Thoracic aorta (tissue), 2 donors: ENCODE data around the gene MVB12B. TPM values are rescaled to one million over a fixed set of nuclear protein-coding genes. Genes with fewer than 3 reads are reported as not detected.

Experiments used
- ATAC-seq: fragments of 150-250 bp; one replicate; pipeline ENCODE4 v1.8.0; 2017; ENCODE audit warnings: low read depth; ENCODE audit not compliant: insufficient number of reproducible peaks, low FRiP score
- DNase-seq: peaks from one replicate; pipeline ENCODE4 v3.0.0-alpha.2; 2020; ENCODE audit warnings: low spot score
- H3K27ac ChIP-seq, 2 donors: fragments of 200-600 bp; sonication (generic); 1 replicate in 1 of 2; 2 replicates in 1 of 2; pipeline ENCODE4 v1.5.1; 2016; ENCODE audit warnings: mild to moderate bottlenecking in 2 of 2, moderate library complexity in 2 of 2
- H3K27me3 ChIP-seq: fragments of 200-600 bp; sonication (generic); replicated peaks from 2 replicates; pipeline ENCODE4 v1.6.0; 2016; ENCODE audit warnings: mild to moderate bottlenecking; ENCODE audit not compliant: insufficient read depth
- H3K36me3 ChIP-seq: fragments of 200-600 bp; sonication (generic); one replicate; pipeline ENCODE4 v1.5.1; 2016
- H3K4me1 ChIP-seq, 2 donors: fragments of 200-600 bp; sonication (generic); 1 replicate in 1 of 2; 2 replicates in 1 of 2; pipeline versions ENCODE4 v1.5.1 to v1.6.0; 2016; ENCODE audit warnings: low read depth in 2 of 2, mild to moderate bottlenecking in 1 of 2; ENCODE audit not compliant: control insufficient read depth in 1 of 2
- H3K4me3 ChIP-seq: fragments of 200-600 bp; sonication (generic); 2 replicates; pipeline ENCODE4 v1.5.1; 2016; ENCODE audit warnings: mild to moderate bottlenecking
- H3K9me3 ChIP-seq: fragments of 200-600 bp; sonication (generic); 2 replicates; pipeline ENCODE4 v1.5.1; 2016
- total RNA-seq, 2 donors: library from RNA; depleted of rRNA; stranded (reverse); fragments of >200 nt; gene quantifications; one replicate each; pipeline versions ENCODE4 v1.1.0 to v1.2.3, GENCODE V29; 2016
- TF ChIP-seq, protein P1 (sequence below): fragments of 200-600 bp; sonication (generic); IDR thresholded peaks from one replicate; pipeline ENCODE4 v1.5.1; 2019; ENCODE audit warnings: antibody characterized with exemption

Gene MVB12B
- total RNA-seq, 2 donors from 2014 or later, result 18.4 to 21.7 TPM

DNA sequence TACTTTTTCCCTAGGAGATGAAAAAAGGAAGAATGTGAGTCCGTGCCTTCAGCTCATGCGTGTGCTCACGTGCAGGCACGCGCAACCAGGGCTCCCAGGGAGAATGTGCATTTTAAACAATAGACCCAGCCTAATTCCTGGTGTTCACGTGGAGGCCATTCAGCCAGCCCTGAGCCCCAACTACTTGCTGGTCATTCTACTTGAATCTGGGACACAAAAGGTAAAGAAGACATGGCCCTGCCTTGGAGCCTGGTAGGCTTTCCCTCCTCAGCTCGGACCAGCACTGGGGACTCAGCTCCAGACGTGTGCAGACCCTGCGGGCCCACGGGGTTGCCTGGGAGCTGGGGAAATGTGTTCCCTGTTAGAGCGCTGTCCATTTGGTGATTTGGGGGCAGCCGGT, 125.5 kb downstream of the MVB12B start:
- Histone ChIP-seq H3K27me3 (no peaks in the 10 kb centered on the region), H3K36me3 (no peaks in the 10 kb centered on the region), H3K4me3 (no peak overlapping the region), H3K27ac (no peak overlapping the region), H3K4me1 (peaks cover 0 to 8% of the 10 kb centered on the region in 2 donors), H3K9me3 (no peaks in the 10 kb centered on the region)
- TF ChIP-seq, protein P1, sequence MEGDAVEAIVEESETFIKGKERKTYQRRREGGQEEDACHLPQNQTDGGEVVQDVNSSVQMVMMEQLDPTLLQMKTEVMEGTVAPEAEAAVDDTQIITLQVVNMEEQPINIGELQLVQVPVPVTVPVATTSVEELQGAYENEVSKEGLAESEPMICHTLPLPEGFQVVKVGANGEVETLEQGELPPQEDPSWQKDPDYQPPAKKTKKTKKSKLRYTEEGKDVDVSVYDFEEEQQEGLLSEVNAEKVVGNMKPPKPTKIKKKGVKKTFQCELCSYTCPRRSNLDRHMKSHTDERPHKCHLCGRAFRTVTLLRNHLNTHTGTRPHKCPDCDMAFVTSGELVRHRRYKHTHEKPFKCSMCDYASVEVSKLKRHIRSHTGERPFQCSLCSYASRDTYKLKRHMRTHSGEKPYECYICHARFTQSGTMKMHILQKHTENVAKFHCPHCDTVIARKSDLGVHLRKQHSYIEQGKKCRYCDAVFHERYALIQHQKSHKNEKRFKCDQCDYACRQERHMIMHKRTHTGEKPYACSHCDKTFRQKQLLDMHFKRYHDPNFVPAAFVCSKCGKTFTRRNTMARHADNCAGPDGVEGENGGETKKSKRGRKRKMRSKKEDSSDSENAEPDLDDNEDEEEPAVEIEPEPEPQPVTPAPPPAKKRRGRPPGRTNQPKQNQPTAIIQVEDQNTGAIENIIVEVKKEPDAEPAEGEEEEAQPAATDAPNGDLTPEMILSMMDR, result no peak
- DNase-seq (no peak), ATAC-seq (no peak)

- Histone ChIP-seq H3K4me3 (no peak overlapping the region), H3K4me1 (peaks cover 0 to 9% of the 10 kb centered on the region in 2 donors), H3K27ac (no peak overlapping the region), H3K9me3 (no peaks in the 10 kb centered on the region), H3K36me3 (no peaks in the 10 kb centered on the region), H3K27me3 (no peaks in the 10 kb centered on the region)
- ATAC-seq (no peak), DNase-seq (no peak)
- TF ChIP-seq, protein P1, result no peak
Observed at GRCh38 chr9:126453156-126453963, 126.7 kb downstream of the MVB12B start.

DNA sequence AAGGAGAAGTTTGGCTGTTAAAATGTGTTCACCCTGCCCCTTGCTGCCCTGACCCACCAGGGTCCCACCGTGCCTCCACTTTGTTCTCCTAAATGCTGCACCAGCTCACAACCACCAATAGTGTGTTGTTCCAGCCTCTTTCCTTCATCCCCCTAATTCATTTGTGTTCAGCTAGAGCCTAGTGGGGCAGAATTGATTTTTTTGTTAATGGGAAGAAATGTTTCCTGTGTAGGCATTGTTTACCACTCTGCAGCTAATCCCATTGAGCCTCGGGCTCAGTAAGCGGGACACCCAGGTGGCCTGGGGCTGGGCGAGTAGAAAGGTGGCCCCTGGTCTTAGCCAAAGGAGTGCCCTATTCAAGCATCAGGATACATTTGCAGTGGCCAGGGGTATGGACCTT, 127.6 kb downstream of the MVB12B start:
- H3K4me3 ChIP-seq, result no peak overlapping the region
- no peak overlapping the region for H3K27ac ChIP-seq
- ATAC-seq, result no peak
- no peaks in the 10 kb centered on the region for H3K27me3 ChIP-seq
- H3K4me1 ChIP-seq, result peaks cover 0 to 9% of the 10 kb centered on the region in 2 donors
- no peak for DNase-seq
- H3K9me3 ChIP-seq, result no peaks in the 10 kb centered on the region
- TF ChIP-seq, protein P1, result no peak
- H3K36me3 ChIP-seq, result no peaks in the 10 kb centered on the region

DNA sequence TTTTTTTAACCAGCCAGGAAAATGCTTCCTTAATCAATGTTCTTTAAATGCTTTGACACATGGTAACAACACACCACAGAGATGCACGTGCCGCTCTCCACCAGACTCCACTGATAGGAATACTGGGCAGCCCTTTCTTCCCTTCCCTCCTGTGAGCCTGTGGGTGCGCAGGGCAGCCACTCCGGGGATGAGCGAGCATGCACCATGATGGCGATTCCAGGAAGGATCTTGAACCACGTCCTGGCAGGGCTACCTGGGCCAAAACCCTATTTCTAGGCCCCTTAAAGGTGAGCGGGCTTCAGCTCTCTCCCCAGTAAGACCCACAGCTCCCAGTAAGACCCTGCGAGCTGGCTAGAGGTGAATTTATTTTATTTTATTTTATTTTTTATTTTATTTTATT, 128.2 kb downstream of the MVB12B start:
- no peaks in the 10 kb centered on the region for H3K36me3 ChIP-seq

GRCh38 chr9:126456441-126457174, 130.0 kb downstream of the MVB12B start:
- TF ChIP-seq, protein P1, result no peak
- DNase-seq (no peak), ATAC-seq (no peak)
- H3K9me3 ChIP-seq, result no peaks in the 10 kb centered on the region
- peaks cover 0 to 9% of the 10 kb centered on the region in 2 donors for H3K4me1 ChIP-seq
- H3K4me3 ChIP-seq, result no peak overlapping the region
- no peak overlapping the region for H3K27ac ChIP-seq
- no peaks in the 10 kb centered on the region for H3K36me3 ChIP-seq
- H3K27me3 ChIP-seq, result no peaks in the 10 kb centered on the region

More for the DNA sequence above, 128.2 kb downstream of the MVB12B start:
- no peak overlapping the region for H3K4me3 ChIP-seq
- peaks cover 0 to 9% of the 10 kb centered on the region in 2 donors for H3K4me1 ChIP-seq
- no peak for DNase-seq
- H3K27ac ChIP-seq, result no peak overlapping the region
- no peaks in the 10 kb centered on the region for H3K9me3 ChIP-seq
- ATAC-seq, result no peak
- H3K27me3 ChIP-seq, result no peaks in the 10 kb centered on the region
- TF ChIP-seq, protein P1, result no peak
